GM18519 (cell line): ENCODE results near the gene KIF7.

Experiments
- ATAC-seq: cut with Tn5 transposase; IDR thresholded peaks from one replicate; pipeline ENCODE4 v1.9.1; 2021; ENCODE audit warnings: mild to moderate bottlenecking, moderate library complexity; ENCODE audit not compliant: unreplicated experiment, low FRiP score

The KIF7 gene

GRCh38 chr15:89671687-89672086, 16.4 kb upstream of the KIF7 start:
- ATAC-seq = no peak

GRCh38 chr15:89670971-89671560, 15.8 kb upstream of the KIF7 start:
- ATAC-seq = no peak

GRCh38 chr15:89669941-89670340, 14.7 kb upstream of the KIF7 start:
- no peak for ATAC-seq

GRCh38 chr15:89669309-89669865, 14.1 kb upstream of the KIF7 start:
- ATAC-seq = no peak

GRCh38 chr15:89668171-89668570, 12.9 kb upstream of the KIF7 start:
- no peak for ATAC-seq

- ATAC-seq = no peak
These were observed 12.4 kb upstream of the KIF7 start for GRCh38 chr15:89667706-89667960.

GRCh38 chr15:89666858-89667705, 11.8 kb upstream of the KIF7 start:
- no peak for ATAC-seq

GRCh38 chr15:89666184-89666857, 11.1 kb upstream of the KIF7 start:
- no peak for ATAC-seq

- ATAC-seq = no peak
These were observed 10.3 kb upstream of the KIF7 start for GRCh38 chr15:89665449-89666181.

- ATAC-seq = no peak
These were observed 9.4 kb upstream of the KIF7 start for GRCh38 chr15:89664441-89665350.

GRCh38 chr15:89662893-89663626, 7.8 kb upstream of the KIF7 start:
- ATAC-seq = no peak

- ATAC-seq = no peak
These were observed 5.3 kb upstream of the KIF7 start for GRCh38 chr15:89660556-89660955.

GRCh38 chr15:89659295-89659694, 4.0 kb upstream of the KIF7 start:
- no peak for ATAC-seq

- ATAC-seq = no peak
These were observed 2.5 kb upstream of the KIF7 start for GRCh38 chr15:89657686-89658200.

GRCh38 chr15:89656116-89656815, 999 bp upstream of the KIF7 start:
- no peak for ATAC-seq

GRCh38 chr15:89654301-89654761, 936 bp downstream of the KIF7 start:
- no peak for ATAC-seq

- no peak for ATAC-seq
These were observed 1.7 kb downstream of the KIF7 start for GRCh38 chr15:89653578-89653977.

- ATAC-seq = no peak
These were observed 2.6 kb downstream of the KIF7 start for GRCh38 chr15:89652666-89653065.
